ENCODE data around the gene COPG1. TPM values are rescaled to one million over a fixed set of nuclear protein-coding genes. Genes with fewer than 3 reads are reported as not detected.

Gene COPG1
- total and polyA plus RNA-seq, 12 donors: 63.7 to 154 (median 96.1) TPM

GRCh38 chr3:129280183-129280582, 30.8 kb downstream of the COPG1 start:
- WGBS, 2 donors: 76% methylated on average over 2 of the region's 2 CpGs
- H3K27ac ChIP-seq: peak overlapping the region in 6 of 10 donors; percentile 96 to 99 (median 98)

GRCh38 chr3:129281726-129282125, 32.3 kb downstream of the COPG1 start:
- H3K27ac ChIP-seq: no peak overlapping the region
- H3K36me3 ChIP-seq: peaks cover 0 to 59% (median 8%) of the 10 kb centered on the region in 9 donors
- H3K9me3 ChIP-seq: no peaks in the 10 kb centered on the region
- TF ChIP-seq CTCF (IDR thresholded peaks at IDR 0.05): no peak
- WGBS, 2 donors: 75 to 76% methylated on average over 5 of the region's 5 CpGs
- ATAC-seq: no peak
- peaks cover 0 to 52% (median 37%) of the 10 kb centered on the region in 9 donors for H3K4me1 ChIP-seq
- intact Hi-C loops (cut with DNase I): no loop called here
- no peak overlapping the region for H3K4me3 ChIP-seq
- H3K27me3 ChIP-seq: no peaks in the 10 kb centered on the region
- DNase-seq: no peak

More at GRCh38 chr3:129280183-129280582, 30.8 kb downstream of the COPG1 start:
- no peaks in the 10 kb centered on the region for H3K9me3 ChIP-seq
- intact Hi-C loops (cut with DNase I): no loop called here
- ATAC-seq: no peak
- H3K36me3 ChIP-seq: peaks cover 0 to 59% (median 12%) of the 10 kb centered on the region in 9 donors
- DNase-seq: no peak
- no peak for TF ChIP-seq CTCF (IDR thresholded peaks at IDR 0.05)
- peak overlapping the region in 8 of 10 donors; percentile 81 to 98 (median 88) for H3K4me3 ChIP-seq
- no peaks in the 10 kb centered on the region for H3K27me3 ChIP-seq
- peaks cover 0 to 52% (median 37%) of the 10 kb centered on the region in 9 donors for H3K4me1 ChIP-seq

GRCh38 chr3:129282727-129283327, 33.4 kb downstream of the COPG1 start:
- no peaks in the 10 kb centered on the region for H3K9me3 ChIP-seq
- 44 to 58% methylated on average over 6 of the region's 6 CpGs for WGBS, 2 donors
- TF ChIP-seq CTCF (IDR thresholded peaks at IDR 0.05): no peak
- peaks cover 0 to 47% (median 37%) of the 10 kb centered on the region in 9 donors for H3K4me1 ChIP-seq
- intact Hi-C loops (cut with DNase I): no loop called here
- no peak overlapping the region for H3K4me3 ChIP-seq
- no peaks in the 10 kb centered on the region for H3K27me3 ChIP-seq
- DNase-seq: no peak
- H3K36me3 ChIP-seq: peaks cover 0 to 59% (median 8%) of the 10 kb centered on the region in 9 donors
- no peak for ATAC-seq
- no peak overlapping the region for H3K27ac ChIP-seq

GRCh38 chr3:129286081-129286480, 36.7 kb downstream of the COPG1 start:
- DNase-seq (no peak), ATAC-seq (no peak)
- intact Hi-C loops (cut with DNase I): no loop called here
- Histone ChIP-seq H3K27me3 (no peaks in the 10 kb centered on the region), H3K4me3 (no peak overlapping the region), H3K36me3 (peaks cover 0 to 83% (median 20%) of the 10 kb centered on the region in 9 donors), H3K4me1 (peaks cover 0 to 23% (median 9%) of the 10 kb centered on the region in 9 donors), H3K9me3 (no peaks in the 10 kb centered on the region), H3K27ac (no peak overlapping the region)
- WGBS, 2 donors: 89 to 94% methylated on average over 2 of the region's 2 CpGs
- no peak for TF ChIP-seq CTCF (IDR thresholded peaks at IDR 0.05)
